UCSD-AML1 (cell line): ENCODE measurements around the gene NR0B2.

Source experiments
- DNase-seq: peaks from one replicate; lab custom pipeline; 2025; ENCODE audit not compliant: unreplicated experiment; lab: John Stamatoyannopoulos, UW

The NR0B2 gene

DNA sequence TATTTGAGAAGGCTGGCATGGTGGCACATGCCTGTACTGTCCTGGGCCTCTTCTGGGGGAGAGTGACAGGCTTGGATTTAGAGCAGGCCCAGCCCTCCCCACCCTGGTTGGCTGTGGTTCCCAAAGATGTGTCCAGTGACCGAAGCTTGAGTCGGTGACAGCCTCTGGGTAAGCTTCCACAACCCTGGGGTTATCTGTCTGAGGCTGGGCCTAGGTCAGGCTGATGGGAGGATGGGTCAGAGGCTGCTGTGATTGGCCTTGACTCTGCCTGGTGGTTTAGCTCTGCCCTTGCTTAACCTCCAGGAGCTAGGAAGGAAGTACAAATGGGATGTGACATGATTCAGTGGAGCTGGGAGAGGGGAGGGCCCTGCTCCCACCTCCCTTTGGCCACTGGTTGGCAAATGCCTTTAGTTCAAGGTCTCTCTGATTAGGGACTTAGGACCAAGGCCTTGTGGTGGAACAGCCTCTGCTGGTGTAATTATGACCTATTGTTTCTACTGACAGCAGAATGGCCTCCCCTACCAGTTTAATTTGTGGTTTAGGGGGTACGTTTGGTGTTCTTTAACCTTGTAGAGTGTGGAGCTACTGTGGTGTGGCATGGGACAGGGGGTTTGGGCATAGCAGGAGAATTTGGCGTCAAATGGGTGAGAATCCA, 24.4 kb upstream of the NR0B2 start:
- DNase-seq: no peak

DNA sequence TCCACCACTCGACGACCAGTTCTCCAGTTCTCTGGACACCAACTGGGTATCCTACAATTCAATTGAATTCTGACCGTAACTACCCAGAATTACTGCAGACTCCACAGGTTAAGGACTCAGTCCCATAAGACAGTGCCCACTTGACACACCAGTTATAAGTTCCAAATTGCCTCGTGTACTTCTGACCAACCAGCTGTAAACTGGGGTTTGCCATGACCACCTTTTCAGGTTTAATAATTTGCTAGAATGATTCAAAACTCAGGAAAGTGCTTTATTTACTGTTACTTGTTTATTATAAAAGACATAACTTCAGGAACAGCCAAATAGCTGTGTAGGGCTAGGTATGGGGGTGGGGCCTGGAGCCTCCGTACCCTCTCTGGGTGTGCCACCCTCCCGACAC, 23.0 kb upstream of the NR0B2 start:
- no peak for DNase-seq

DNA sequence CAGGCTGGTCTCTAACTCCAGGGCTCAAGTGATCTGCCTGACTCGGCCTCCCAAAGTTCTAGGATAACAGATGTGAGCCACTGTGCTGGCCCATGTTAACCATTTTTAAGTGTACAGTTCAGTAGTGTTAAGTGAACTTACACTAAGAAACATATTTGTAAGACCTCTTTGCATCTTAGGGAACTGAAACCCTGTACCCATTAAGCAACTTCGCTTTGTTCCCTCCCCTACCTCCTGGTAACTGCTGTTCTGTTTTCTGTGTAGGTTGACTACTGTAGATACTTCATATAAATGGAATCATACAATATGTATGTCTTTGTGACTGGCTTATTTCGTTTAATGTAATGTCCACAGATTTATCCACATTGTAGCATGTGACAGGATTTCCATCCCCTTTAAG, 18.8 kb upstream of the NR0B2 start:
- no peak for DNase-seq

DNA sequence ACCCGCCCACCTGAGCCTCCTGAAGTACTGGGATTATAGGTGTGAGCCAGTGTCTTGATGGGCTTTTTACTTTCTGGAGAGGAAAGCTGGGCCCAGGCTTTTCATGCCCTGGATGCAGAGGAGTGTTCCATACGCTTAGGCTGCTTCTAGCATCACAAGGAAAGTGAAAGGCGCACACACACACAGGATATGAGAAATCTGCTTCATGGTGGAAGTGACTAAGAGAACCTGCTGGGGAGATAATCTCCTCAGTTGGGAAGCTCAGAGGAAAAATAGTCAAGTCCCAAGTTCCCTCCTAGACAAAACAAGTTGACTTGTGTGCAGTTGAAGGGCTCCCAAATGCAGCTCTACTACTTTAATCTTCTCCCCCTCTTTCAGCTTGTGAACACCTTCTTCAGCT, 9.9 kb upstream of the NR0B2 start:
- DNase-seq: no peak

DNA sequence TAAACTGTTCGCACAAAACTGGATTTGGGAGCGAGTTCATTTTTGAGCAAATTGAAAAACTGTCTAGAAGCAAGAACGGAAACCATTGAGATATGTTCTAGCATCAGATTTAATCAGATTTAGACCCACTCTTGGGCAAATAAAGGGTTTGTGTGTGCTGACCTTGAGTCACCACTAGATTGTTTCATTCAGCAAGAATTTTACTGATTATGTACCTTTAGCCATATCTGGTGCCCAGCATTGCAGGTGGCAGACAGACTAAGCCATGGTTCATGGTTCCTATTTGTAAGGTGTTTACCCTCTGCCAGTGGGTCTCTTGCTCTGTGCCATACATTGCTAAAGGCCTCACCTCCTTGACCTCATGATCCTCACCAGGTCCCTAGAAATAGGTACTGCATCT, 9.1 kb upstream of the NR0B2 start:
- DNase-seq: no peak

DNA sequence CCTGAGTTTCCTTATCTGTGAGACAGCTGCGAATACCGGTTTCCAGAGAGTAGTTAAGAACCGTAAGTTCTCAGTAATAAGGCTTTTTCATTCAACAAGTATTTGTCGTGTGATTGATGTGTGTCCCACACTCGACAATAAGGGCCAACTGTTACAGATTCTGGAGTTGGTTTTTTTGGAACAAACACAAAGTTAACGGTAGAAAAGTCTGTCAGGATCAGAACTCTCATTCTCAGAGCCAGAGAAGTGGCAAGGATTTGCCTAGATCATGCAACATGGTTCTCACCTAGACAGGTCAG, 8.6 kb upstream of the NR0B2 start:
- DNase-seq: no peak

DNA sequence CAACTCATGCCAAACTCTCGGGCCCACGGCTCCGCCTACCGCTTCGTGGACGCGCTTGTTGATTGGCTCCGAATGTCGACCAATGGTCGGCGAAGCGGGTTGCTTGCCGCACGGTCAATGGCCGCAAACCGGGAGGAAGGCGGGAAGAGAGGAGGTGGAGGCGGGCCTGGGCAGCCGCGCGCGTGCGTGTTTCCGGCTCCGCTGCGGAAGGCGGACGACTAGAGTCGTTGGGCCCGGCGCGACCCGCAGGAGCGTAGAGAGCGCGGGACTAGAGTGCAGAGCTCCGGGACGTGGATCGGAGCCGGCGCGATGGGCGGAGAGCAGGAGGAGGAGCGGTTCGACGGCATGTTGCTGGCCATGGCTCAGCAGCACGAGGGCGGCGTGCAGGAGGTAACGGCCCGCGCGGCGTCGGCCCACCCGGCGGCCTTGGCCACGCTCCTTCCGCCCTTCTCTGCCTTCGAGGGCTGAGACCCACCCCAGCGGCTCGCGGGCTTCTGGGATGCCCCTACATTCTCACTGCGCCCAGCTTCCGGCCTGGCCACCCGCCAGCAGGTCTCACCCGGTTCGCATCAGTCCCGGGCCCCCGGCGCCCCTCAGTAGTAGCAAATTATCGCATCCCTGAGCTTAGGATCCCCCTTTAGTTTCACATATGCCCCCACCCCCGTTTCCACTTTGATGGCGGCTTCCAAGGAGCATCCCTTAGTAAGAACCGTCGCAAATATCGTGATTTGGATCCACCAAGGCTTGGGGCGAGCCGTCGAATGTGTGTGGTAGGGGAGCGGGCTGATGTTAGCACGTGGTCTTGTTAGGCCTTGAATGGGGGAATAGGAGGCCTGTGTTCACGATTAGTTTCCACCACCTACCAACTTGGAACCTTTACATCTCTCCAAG, 8.0 kb upstream of the NR0B2 start, which contains the start of gene NUDC:
NUDC (plus strand) TSS at position 204 of the 891 bp plus-strand sequence; CDS start at position 310, 106 bp downstream.
- peak; percentile 96 for DNase-seq

DNA sequence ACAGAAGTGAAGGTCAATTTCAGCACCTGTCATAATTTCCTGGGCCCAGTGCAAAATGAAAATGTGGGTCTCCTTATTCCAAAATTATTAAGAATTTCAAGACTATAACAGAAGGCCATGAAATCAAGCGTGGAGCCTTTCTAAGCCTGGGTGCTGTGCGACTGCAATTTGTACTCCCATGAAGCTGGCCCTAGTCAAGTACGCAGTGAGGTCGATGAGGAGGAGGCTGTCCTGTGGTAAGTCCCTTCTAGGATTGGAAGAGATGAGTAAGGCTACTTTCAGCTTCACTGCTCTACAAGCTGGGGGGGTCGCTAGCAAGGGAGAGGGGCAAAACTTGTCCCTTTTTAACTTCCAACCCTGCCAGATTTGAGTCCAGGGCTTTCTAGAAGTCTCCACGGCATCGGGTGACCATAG, 7.4 kb upstream of the NR0B2 start:
- DNase-seq: no peak

DNA sequence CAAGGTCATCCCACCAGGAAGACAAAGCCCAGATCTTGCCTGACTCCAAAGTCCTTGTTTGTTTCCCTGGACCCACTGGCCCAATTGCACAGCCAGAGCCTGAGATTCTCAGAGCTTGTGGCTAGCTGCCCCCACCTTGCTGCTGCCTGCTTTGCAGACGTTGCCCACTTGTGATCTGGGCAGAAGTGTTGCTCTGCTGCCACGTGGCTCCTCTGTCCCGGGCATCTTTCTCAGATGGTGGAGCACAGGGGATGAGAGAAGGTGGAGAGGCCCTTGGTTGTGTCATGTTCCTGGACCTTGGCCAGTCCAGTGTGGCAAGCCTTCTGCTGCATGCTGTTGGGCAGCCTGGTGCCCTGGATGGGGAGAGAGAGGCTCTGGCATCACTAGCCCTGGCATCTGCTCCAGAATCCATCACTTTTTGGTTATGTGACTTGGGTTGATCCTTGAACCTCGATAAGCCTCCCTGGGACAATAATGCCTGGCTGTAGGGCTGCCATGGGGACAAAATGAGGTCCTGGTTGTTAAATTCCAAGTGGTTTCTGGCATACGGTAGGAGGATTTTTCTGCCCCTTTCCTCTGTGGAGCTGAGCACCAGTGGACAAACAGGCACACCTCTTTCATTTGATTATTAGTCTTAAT, 1.5 kb upstream of the NR0B2 start:
- DNase-seq: no peak

DNA sequence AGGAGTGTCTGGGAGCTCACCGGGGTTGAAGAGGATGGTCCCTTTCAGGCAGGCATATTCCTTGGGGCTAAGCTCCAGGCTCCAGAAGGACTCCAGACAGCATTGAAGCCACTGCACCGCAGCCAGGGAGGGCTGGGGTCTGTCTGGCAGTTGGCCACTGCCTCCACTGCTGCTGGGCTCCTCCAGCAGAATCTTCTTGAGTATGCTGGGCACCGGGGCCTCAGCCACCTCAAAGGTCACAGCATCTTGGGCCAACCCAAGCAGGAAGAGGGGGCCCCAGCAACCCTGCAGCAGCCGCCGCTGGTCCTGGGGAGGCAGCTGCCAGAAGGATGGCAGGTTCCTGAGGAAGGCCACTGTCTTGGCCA, 404 bp downstream of the NR0B2 start:
- no peak for DNase-seq

DNA sequence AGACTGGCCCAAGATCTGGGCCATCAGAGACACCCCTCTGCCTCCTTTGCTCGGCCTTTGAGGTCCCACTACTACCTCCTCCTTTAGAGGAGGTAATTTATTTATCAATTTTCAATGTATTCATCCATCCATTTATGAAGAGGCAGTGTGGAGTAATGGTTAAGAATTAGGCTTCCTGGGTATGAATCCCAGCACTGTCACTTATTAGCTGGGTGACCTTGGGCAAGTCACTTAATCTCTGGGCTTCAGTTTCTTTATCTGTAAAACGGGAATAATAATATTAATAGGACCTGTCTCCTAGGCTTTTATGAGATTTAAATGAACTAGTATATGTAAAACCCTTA, 1.7 kb downstream of the NR0B2 start:
- DNase-seq: no peak

DNA sequence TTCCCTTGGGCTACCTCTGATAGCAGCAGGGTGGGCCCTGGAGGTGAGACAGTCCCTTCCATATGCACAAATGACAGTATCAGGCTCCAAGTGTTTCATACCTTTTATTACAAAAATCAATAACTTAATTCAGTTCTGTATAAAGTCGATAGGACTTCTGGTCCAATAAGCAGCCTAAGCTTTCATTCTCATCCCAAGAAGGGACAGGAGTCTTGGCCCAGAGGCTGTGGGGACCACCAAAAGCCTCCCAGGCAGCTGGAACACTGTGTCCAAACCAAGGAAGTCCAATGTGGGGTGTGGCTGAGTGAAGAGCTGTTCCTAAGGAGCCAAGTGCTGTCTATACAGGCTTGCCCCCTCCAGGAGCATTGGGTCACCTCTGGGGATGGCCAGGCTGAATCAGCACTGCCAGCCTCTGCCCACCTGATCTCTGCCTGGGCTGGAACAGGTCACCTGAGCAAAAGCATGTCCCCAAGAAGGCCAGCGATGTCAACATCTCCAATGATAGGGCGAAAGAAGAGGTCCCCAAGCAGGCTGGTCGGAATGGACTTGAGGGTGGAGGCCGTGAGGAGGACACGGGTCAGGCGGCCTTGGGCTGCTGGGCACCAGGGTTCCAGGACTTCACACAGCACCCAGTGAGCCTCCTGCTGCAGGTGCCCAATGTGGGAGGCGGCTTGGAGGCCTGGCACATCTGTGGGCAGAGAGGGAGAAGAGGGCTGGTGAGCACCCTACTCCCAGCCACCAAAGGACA, 2.2 kb downstream of the NR0B2 start:
- no peak for DNase-seq

DNA sequence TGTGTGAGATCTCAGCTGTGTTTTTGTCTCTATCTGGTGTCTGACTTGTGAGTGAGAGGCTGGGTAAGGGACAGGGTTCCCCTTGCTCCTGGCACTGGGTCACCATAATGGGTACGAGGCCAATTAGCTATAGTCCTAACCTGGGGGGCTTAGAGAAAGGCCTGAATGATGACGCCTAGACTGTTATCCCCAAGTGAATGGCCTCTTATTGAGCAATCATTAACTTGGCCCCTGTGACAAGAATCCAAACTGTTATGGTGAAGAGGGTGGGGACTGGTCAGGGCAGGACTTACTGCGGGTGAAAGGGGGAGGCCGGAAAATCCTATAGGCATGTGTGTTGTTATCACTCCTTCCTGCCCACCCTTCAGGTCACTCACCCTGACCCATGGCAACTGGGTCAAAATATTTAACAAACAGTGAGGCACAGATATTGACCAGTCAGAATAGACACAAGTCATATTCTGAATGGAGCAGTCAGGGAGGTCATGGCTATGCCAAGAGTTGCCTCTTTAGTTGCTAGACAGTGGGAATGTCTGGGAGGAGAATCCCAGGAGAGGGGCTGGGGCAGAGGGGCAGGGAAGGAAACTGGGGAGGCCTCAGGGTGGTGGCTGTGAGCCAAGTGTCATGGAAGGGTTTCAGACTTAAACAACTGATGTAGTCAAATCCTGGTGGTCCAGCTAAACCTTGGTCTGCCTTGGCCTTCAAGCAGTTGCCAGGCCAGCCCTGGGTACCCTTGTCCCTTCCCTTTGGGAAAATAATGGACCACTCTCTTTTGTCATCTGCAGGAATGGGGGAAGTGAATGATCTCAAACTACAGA, 3.2 kb downstream of the NR0B2 start:
- DNase-seq: no peak

DNA sequence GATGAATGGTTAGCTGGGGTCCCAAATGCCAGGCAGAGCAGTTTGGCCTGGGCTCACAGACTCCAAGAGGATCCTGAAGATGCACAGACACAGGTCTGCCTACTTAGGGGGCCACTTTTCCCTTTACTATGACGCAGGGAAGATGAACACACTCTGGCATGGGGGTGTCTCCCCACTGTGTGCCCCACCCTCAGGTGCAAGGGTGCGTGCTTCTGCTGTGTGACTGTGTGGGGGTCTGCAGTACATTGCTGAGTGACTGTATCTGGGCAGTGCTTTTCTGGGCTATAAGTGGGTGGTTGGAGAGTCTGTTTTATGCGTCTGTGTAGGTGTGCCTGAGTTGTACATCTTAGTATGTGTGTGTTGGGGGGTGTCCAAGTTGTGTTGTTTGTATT, 3.8 kb downstream of the NR0B2 start:
- DNase-seq: no peak

DNA sequence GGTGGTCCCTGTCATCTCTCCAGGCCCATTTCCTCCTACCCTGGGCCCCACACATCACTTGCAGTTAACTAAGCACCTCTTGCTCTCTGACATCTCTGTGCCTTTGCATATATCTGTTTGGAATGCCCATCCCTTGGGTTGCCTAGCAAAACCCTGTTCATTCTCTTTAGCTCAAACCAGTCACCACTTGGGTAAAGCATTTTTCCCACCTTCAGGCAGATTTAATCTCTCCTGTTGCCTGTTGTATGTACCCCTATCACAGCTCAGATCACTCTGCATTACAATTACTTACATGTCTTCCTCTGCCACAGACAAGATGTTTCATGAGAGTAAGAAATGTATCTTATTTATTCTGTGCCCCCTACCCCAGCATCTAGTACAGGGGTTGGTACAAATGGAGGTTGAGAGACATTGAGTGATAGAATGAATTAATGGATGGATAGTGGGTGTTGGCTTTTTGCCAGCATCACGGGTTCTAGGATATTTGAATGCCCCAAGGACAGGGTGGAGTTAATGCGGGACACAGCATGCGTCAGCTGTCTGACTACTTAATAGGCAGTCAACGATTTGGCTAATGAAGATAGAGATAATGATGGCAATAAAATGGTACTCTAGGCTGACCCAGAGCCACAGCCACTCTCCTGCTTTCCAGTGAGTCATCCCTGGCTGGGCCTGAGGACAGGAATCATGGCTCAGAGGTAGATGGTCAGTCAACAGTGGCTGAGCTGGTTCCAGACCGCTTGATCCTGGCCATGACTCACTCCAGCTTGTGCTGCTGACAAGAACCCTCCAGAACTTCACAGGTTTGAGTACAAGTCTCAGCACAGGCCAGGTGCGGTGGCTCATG, 6.5 kb downstream of the NR0B2 start:
- DNase-seq: no peak

DNA sequence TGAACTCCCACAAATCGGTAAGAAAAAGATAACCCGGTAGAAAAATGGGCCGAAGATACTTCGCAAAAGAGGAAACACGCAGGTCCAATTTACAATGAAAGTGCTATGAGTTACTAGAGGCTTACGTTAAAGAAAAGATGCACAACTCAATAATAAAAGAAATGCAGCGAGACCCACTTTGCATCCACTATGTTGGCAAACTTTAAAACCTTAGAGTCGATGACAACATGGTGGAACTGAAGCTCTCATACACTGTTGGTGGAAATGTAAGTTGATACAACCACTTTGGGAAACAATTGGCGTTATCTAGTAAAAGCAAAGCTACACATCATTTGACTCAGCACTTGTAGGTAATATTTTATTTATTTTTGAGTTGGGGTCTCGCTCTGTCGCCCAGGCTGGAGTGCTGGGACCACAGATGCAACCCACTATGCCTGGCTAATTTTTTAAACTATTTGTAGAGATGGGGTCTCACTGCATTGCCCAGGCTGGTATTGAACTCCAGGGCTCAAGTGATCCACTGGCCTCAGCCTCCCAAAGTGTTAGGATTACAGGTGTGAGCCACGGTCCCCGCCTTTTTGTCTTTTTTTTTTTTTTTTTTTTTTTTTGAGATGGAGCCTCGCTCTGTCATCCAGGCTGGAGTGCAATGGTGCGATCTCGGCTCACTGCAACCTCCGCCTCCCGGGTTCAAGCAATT, 12.8 kb downstream of the NR0B2 start:
- DNase-seq: no peak

DNA sequence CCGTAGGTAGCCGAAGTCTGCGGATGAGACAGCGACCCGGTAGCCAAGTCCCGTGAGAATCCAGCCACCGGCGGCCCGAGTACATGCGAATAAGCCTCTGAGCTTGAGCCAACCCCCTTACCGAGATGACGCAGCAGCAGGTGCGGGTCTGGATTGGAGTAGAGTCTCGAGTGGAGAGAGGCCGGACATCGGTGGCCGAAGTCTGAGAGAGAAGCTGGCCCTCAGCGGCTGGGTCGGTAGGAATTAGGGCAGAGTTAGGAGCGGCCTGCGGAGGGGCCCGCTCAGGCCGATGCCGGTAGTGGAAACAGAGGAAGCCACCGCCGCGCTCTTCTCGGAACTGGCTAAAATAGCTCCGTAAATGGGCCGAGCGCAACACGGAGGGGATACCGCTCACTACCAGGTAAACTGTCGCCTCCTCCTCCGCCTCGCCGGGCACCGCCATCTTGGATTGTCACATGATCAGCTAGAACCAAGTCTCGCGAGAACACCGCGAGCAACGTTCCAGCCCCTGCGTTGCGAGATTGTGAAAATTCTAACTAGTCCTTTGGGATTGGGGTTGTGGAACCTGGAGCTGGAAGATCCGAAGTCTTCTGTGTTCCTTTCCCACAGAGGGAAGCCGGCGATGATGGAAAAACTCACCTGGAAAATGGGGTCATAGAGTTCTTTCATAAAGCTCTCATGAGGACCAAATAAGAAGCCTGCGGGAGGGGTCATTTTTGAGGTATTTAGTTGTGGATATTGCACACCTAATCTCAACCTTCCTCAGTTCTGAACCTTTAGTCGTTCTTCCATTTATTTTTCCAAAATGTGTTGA, 13.6 kb downstream of the NR0B2 start, which contains the start of gene GPATCH3:
GPATCH3 (minus strand) TSS at position 467 of the 814 bp plus-strand sequence; CDS start at position 442, 25 bp downstream.
- peak; percentile 82 for DNase-seq

DNA sequence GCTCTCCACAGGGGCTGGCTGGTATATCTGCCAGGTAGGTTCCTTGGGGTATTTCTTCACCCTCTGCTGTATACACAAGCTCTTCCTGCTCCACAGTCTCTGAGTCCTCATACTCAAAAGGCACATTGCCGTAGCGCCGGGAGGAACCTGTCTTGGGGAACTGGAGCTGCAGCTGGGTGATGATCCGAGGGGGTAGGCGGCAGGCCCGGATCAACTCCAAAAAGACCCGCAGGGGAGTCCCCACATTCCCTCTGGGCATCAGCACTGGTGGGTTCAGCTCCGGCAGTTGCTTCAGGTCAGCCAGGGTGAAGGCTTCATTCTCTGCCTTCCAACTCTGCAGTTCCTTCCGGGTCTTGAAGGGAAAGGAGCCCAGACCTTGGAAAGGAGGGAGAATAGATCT, 16.4 kb downstream of the NR0B2 start:
- DNase-seq: no peak
